OCI-LY1 (cell line): ENCODE data around the gene TRIM62.

Experiments used
- CTCF ChIP-seq: fragments of 200-600 bp; sonication (generic), shearing (Covaris generic); IDR thresholded peaks from 2 replicates; pipeline ENCODE4 v1.5.1; 2017; ENCODE audit warnings: mild to moderate bottlenecking, antibody characterized with exemption, low read length, moderate library complexity, mixed read lengths
- EZH2 ChIP-seq: fragments of 200-600 bp; sonication (generic), shearing (Covaris generic); IDR thresholded peaks from 2 replicates; pipeline ENCODE4 v1.8.0; 2017; ENCODE audit warnings: borderline replicate concordance, mixed run types, mild to moderate bottlenecking, antibody characterized with exemption, low read length, moderate library complexity, mixed read lengths

- TF ChIP-seq CTCF, result no peak
- TF ChIP-seq EZH2, result no peak
Measured at GRCh38 chr1:33143176-33143575, 38.7 kb downstream of the TRIM62 start.
